Measurements from ENCODE around the gene KATNA1.
"Not testable (repeated sequence)": the region's sequence is repeated elsewhere in the genome, so short reads cannot be mapped to it uniquely, and the experiment has no call there.

KATNA1 gene

GRCh38 chr6:149683256-149683859 lies 34.8 kb upstream of the KATNA1 start:
- TF ChIP-seq, protein P1, sequence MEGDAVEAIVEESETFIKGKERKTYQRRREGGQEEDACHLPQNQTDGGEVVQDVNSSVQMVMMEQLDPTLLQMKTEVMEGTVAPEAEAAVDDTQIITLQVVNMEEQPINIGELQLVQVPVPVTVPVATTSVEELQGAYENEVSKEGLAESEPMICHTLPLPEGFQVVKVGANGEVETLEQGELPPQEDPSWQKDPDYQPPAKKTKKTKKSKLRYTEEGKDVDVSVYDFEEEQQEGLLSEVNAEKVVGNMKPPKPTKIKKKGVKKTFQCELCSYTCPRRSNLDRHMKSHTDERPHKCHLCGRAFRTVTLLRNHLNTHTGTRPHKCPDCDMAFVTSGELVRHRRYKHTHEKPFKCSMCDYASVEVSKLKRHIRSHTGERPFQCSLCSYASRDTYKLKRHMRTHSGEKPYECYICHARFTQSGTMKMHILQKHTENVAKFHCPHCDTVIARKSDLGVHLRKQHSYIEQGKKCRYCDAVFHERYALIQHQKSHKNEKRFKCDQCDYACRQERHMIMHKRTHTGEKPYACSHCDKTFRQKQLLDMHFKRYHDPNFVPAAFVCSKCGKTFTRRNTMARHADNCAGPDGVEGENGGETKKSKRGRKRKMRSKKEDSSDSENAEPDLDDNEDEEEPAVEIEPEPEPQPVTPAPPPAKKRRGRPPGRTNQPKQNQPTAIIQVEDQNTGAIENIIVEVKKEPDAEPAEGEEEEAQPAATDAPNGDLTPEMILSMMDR (IDR thresholded peaks at IDR 0.05; ENCODE audit: low read depth, low read length, missing control alignments): no peak
- no peak for DNase-seq (ENCODE audit: extremely low read depth, low read depth)
- no peak overlapping the region for H3K4me3 ChIP-seq (replicated peaks; ENCODE audit: low read depth, low read length)

GRCh38 chr6:149681845-149682244 lies 33.3 kb upstream of the KATNA1 start:
- H3K4me3 ChIP-seq (replicated peaks; ENCODE audit: low read depth, low read length); DNase-seq (ENCODE audit: extremely low read depth, low read depth): not testable (repeated sequence)

DNA sequence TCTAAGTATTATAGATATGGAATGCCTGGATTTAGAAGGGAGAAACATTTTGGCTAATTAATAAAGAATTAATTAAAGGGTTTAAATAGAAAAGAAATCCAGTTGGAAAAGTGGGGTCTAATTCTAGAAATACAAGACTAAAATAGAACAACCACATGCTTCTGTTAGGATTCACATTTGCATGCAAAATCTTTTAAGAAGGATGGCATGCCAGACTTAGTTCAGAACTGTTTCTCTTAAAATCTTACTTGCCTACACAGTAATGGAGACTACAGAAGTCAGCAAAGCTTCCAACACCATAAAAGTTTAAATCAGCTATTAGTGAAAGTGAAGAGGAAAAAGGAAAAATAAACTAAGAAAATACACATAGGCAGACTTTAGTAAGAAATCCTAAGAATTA lies 32.7 kb upstream of the KATNA1 start:
- TF ChIP-seq, protein P1 (IDR thresholded peaks at IDR 0.05; ENCODE audit: low read depth, low read length, missing control alignments): no peak
- no peak for DNase-seq (ENCODE audit: extremely low read depth, low read depth)
- H3K4me3 ChIP-seq (replicated peaks; ENCODE audit: low read depth, low read length): no peak overlapping the region

DNA sequence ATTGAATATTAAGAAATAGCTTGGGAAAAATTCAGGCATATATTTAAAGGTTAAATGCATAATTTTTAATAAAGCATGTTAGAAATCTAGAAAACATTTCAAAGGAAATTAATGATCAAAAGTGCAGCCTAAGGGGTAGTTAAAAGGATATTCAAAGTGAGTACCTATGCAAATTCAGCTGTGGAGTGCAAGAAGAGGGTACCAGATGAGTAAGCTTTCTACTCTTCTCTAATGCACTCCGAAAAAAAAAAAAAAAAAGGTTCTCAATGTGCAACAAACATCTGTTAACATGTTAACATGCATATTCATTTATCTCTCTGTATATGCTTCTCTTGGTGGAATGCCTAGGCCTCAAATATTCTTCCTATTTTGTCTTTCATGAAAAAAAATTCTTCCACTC lies 32.0 kb upstream of the KATNA1 start:
- no peak overlapping the region for H3K4me3 ChIP-seq (replicated peaks; ENCODE audit: low read depth, low read length)
- TF ChIP-seq, protein P1 (IDR thresholded peaks at IDR 0.05; ENCODE audit: low read depth, low read length, missing control alignments): no peak
- DNase-seq (ENCODE audit: extremely low read depth, low read depth): no peak

DNA sequence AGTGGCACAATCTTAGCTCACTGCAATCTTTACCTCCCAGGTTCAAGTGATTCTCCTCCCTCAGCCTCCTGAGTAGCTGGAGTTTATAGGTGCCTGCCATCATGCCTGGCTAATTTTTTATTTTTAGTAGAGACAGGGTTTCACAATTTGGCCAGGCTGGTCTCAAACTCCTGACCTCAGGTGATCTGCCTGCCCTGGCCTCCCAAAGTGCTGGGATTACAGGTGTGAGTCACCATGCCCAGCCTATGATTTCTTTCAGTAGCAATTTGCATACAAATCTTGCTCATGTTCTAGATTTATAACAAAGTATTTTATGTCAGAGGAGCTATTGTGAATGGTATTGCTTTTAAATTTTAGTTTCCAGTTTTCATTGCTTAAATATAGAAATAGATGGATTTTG lies 23.8 kb upstream of the KATNA1 start:
- not testable (repeated sequence) for H3K4me3 ChIP-seq (replicated peaks; ENCODE audit: low read depth, low read length); DNase-seq (ENCODE audit: extremely low read depth, low read depth)

GRCh38 chr6:149660028-149660427 lies 11.5 kb upstream of the KATNA1 start:
- no peak for DNase-seq (ENCODE audit: extremely low read depth, low read depth)
- TF ChIP-seq, protein P1 (IDR thresholded peaks at IDR 0.05; ENCODE audit: low read depth, low read length, missing control alignments): no peak
- H3K4me3 ChIP-seq (replicated peaks; ENCODE audit: low read depth, low read length): no peak overlapping the region

DNA sequence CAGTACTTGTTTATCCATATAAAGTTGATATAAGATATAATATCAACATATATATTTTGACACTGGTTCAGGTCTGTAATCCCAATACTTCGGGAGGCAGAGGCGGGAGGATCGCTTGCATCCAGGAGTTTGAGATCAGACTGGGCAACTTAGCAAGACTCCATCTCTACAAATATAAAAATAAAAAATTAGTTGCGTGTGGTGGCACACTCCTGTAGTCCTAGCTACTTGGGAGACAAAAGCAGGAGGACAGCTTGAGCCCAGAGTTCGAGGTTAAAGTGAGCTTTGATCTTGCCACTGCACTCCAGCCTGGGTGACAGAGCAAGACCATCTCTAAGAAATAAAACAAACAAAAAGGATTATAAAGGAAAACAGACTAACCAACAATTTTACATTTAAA lies 8.9 kb upstream of the KATNA1 start:
- DNase-seq (ENCODE audit: extremely low read depth, low read depth): no peak
- no peak overlapping the region for H3K4me3 ChIP-seq (replicated peaks; ENCODE audit: low read depth, low read length)
- TF ChIP-seq, protein P1 (IDR thresholded peaks at IDR 0.05; ENCODE audit: low read depth, low read length, missing control alignments): no peak

GRCh38 chr6:149651056-149651455 lies 2.5 kb upstream of the KATNA1 start:
- TF ChIP-seq, protein P1 (IDR thresholded peaks at IDR 0.05; ENCODE audit: low read depth, low read length, missing control alignments): no peak
- H3K4me3 ChIP-seq (replicated peaks; ENCODE audit: low read depth, low read length): no peak overlapping the region
- DNase-seq (ENCODE audit: extremely low read depth, low read depth): no peak

Measured in HFF-Myc (cell line).